HG02571 (cell line): ENCODE results near the gene SUPT6H.

ENCODE experiments used
- ATAC-seq: cut with Tn5 transposase; IDR thresholded peaks from one replicate; pipeline ENCODE4 v1.9.1; 2021; ENCODE audit warnings: mild to moderate bottlenecking, moderate library complexity; ENCODE audit not compliant: unreplicated experiment

The SUPT6H gene

GRCh38 chr17:28661635-28662526 lies at the start of gene SUPT6H, which contains the start of gene SDF2:
SUPT6H (plus strand) TSS chr17:28662205; CDS start chr17:28673402, 11,197 bp downstream.
SDF2 (minus strand) TSS chr17:28661906; CDS start chr17:28661876, 30 bp downstream.
- ATAC-seq = peak; percentile 79

GRCh38 chr17:28612531-28612930 lies 49.5 kb upstream of the SUPT6H start:
- ATAC-seq = no peak

- no peak for ATAC-seq
Observed at GRCh38 chr17:28612936-28613872, 48.8 kb upstream of the SUPT6H start.

- no peak for ATAC-seq
Observed at GRCh38 chr17:28613931-28614381, 48.0 kb upstream of the SUPT6H start, which contains the start of gene RSKR. RSKR (minus strand) TSS chr17:28614185; CDS start chr17:28614161, 24 bp downstream.

GRCh38 chr17:28615260-28615940 lies 46.6 kb upstream of the SUPT6H start:
- ATAC-seq = no peak

- no peak for ATAC-seq
Observed at GRCh38 chr17:28616281-28616680, 45.7 kb upstream of the SUPT6H start.

- ATAC-seq = no peak
Observed at GRCh38 chr17:28618464-28618863, 43.5 kb upstream of the SUPT6H start.

GRCh38 chr17:28620010-28620409 lies 42.0 kb upstream of the SUPT6H start:
- ATAC-seq = no peak

GRCh38 chr17:28622186-28622585 lies 39.8 kb upstream of the SUPT6H start:
- no peak for ATAC-seq

- no peak for ATAC-seq
Observed at GRCh38 chr17:28623696-28624095, 38.3 kb upstream of the SUPT6H start.

GRCh38 chr17:28624148-28624547 lies 37.9 kb upstream of the SUPT6H start:
- no peak for ATAC-seq

GRCh38 chr17:28626818-28627217 lies 35.2 kb upstream of the SUPT6H start:
- ATAC-seq = no peak

- no peak for ATAC-seq
Observed at GRCh38 chr17:28634206-28634865, 27.7 kb upstream of the SUPT6H start.

GRCh38 chr17:28635506-28635905 lies 26.5 kb upstream of the SUPT6H start:
- ATAC-seq = no peak

GRCh38 chr17:28641579-28641978 lies 20.4 kb upstream of the SUPT6H start:
- ATAC-seq = no peak

- no peak for ATAC-seq
Observed at GRCh38 chr17:28643983-28644786, 17.8 kb upstream of the SUPT6H start.

GRCh38 chr17:28644787-28645575 lies 17.0 kb upstream of the SUPT6H start, which contains the start of gene BLTP2:
BLTP2 (minus strand) TSS chr17:28645158; CDS start chr17:28645056, 102 bp downstream.
- ATAC-seq = peak; percentile 87

GRCh38 chr17:28645576-28645939 lies 16.4 kb upstream of the SUPT6H start:
- no peak for ATAC-seq
